Gastrocnemius medialis (tissue), 4 donors: ENCODE data around the gene PEAK1. TPM values are rescaled to one million over a fixed set of nuclear protein-coding genes. Genes with fewer than 3 reads are reported as not detected.

Source experiments
- ATAC-seq, 2 donors: fragments of 150-250 bp; one replicate each; pipeline ENCODE4 v1.9.1; 2016
- DNase-seq, 2 donors: peaks; one replicate each; pipeline ENCODE4 v3.0.0-alpha.2; 2019
- H3K27ac ChIP-seq, 4 donors: fragments of 200-600 bp; sonication (generic); 1 replicate in 1 of 4; 2 replicates in 3 of 4; pipeline ENCODE4 v1.5.1; 2016 to 2018; ENCODE audit warnings: mild to moderate bottlenecking in 2 of 4, moderate library complexity in 1 of 4
- H3K27me3 ChIP-seq, 3 donors: fragments of 200-600 bp; sonication (generic) in 2 of 3; 1 replicate in 1 of 3; 2 replicates in 2 of 3; pipeline versions ENCODE4 v1.5.1 to v1.6.0; 2016 to 2019; ENCODE audit warnings: mild to moderate bottlenecking in 1 of 3, moderate library complexity in 1 of 3
- H3K36me3 ChIP-seq, 2 donors: fragments of 200-600 bp; sonication (generic) in 1 of 2; one replicate each; pipeline ENCODE4 v1.5.1; 2017 to 2018
- H3K4me1 ChIP-seq, 2 donors: fragments of 200-600 bp; sonication (generic) in 1 of 2; one replicate each; pipeline ENCODE4 v1.5.1; 2016 to 2017; ENCODE audit warnings: mild to moderate bottlenecking in 2 of 2
- H3K4me3 ChIP-seq, 4 donors: fragments of 200-600 bp; sonication (generic) in 3 of 4; 1 replicate in 1 of 4; 2 replicates in 3 of 4; pipeline ENCODE4 v1.5.1; 2016 to 2019; ENCODE audit warnings: mild to moderate bottlenecking in 2 of 4
- H3K9me3 ChIP-seq, 3 donors: fragments of 200-600 bp; sonication (generic) in 2 of 3; 1 replicate in 1 of 3; 2 replicates in 2 of 3; pipeline ENCODE4 v1.5.1; 2016 to 2019
- CTCF ChIP-seq, 5 experiments: fragments of 450-650 bp in 3 of 5; fragments of 200-600 bp in 2 of 5; sonication (generic) in 2 of 5; IDR thresholded peaks in 4 of 5; conservative IDR thresholded peaks in 1 of 5; 1 replicate in 4 of 5; 2 replicates in 1 of 5; pipeline ENCODE4 v1.5.1; 2016 to 2019; ENCODE audit warnings: antibody characterized with exemption in 5 of 5, mild to moderate bottlenecking in 3 of 5, moderate library complexity in 3 of 5
- POLR2A ChIP-seq, 2 donors: fragments of 450-650 bp; IDR thresholded peaks; one replicate each; pipeline ENCODE4 v1.6.1; 2017; ENCODE audit warnings: antibody characterized with exemption in 2 of 2, mild to moderate bottlenecking in 2 of 2, moderate library complexity in 2 of 2
- in situ Hi-C, 4 donors: fragments of 200-750 bp; cut with MboI; loops; one replicate each; pipeline versions ENCODE4 v1.15.0 to v1.8.0; 2017; ENCODE audit warnings: low sequenced_read_pairs in 4 of 4
- intact Hi-C: fragments of 100-400 bp; cut with DNase I; formaldehyde crosslinking; loops from one replicate; pipeline ENCODE4 v1.15.1; 2023; ENCODE audit warnings: low total_unique reads
- total RNA-seq, 4 donors: library from RNA; depleted of rRNA; stranded (reverse); fragments of >200 nt; gene quantifications; one replicate each; pipeline versions ENCODE4 v1.1.0 to v1.2.3, GENCODE V29; 2016

The PEAK1 gene
- total RNA-seq, 4 donors from 2014 or later = 17.8 to 21.9 (median 20.8) TPM

- no peak overlapping the region for H3K27ac ChIP-seq
- H3K4me1 ChIP-seq = peaks cover 10 to 20% of the 10 kb centered on the region in 2 donors
- no peaks in the 10 kb centered on the region for H3K27me3 ChIP-seq
- TF ChIP-seq POLR2A (IDR thresholded peaks at IDR 0.05) (no peak), CTCF (IDR thresholded peaks at IDR 0.05 in 4 of 5, conservative IDR thresholded peaks at IDR 0.05 in 1 of 5) (no peak)
- in situ Hi-C loops = no loop called here
- no peak overlapping the region for H3K4me3 ChIP-seq
- no peak for DNase-seq
- intact Hi-C loops = no loop called here
- H3K36me3 ChIP-seq = no peaks in the 10 kb centered on the region
- H3K9me3 ChIP-seq = no peaks in the 10 kb centered on the region
- ATAC-seq = no peak
These were observed 39.9 kb downstream of the PEAK1 start for GRCh38 chr15:77380033-77380432.

GRCh38 chr15:77376770-77377169 lies 43.1 kb downstream of the PEAK1 start:
- no peaks in the 10 kb centered on the region for H3K27me3 ChIP-seq
- H3K4me1 ChIP-seq = peaks cover 5 to 13% of the 10 kb centered on the region in 2 donors
- ATAC-seq (no peak), DNase-seq (no peak)
- no peak for TF ChIP-seq CTCF (IDR thresholded peaks at IDR 0.05 in 4 of 5, conservative IDR thresholded peaks at IDR 0.05 in 1 of 5)
- no peak for TF ChIP-seq POLR2A (IDR thresholded peaks at IDR 0.05)
- H3K9me3 ChIP-seq = no peaks in the 10 kb centered on the region
- no peak overlapping the region for H3K4me3 ChIP-seq
- H3K36me3 ChIP-seq = no peaks in the 10 kb centered on the region
- H3K27ac ChIP-seq = no peak overlapping the region
- in situ Hi-C loops = no loop called here
- intact Hi-C loops = no loop called here

- Histone ChIP-seq H3K9me3 (no peaks in the 10 kb centered on the region), H3K4me1 (peaks cover 7 to 13% of the 10 kb centered on the region in 2 donors), H3K36me3 (no peaks in the 10 kb centered on the region), H3K4me3 (no peak overlapping the region), H3K27ac (no peak overlapping the region), H3K27me3 (no peaks in the 10 kb centered on the region)
- TF ChIP-seq CTCF (IDR thresholded peaks at IDR 0.05 in 4 of 5, conservative IDR thresholded peaks at IDR 0.05 in 1 of 5) (no peak), POLR2A (IDR thresholded peaks at IDR 0.05) (no peak)
- intact Hi-C loops (no loop called here), in situ Hi-C loops (no loop called here)
- ATAC-seq = no peak
- DNase-seq = no peak
These were observed 44.8 kb downstream of the PEAK1 start for GRCh38 chr15:77375133-77375532.

- Histone ChIP-seq H3K27me3 (no peaks in the 10 kb centered on the region), H3K27ac (no peak overlapping the region), H3K36me3 (no peaks in the 10 kb centered on the region), H3K4me1 (peaks cover 7 to 13% of the 10 kb centered on the region in 2 donors), H3K4me3 (no peak overlapping the region), H3K9me3 (no peaks in the 10 kb centered on the region)
- intact Hi-C loops = no loop called here
- DNase-seq (no peak), ATAC-seq (no peak)
- TF ChIP-seq CTCF (IDR thresholded peaks at IDR 0.05 in 4 of 5, conservative IDR thresholded peaks at IDR 0.05 in 1 of 5) (no peak), POLR2A (IDR thresholded peaks at IDR 0.05) (no peak)
- in situ Hi-C loops = no loop called here
These were observed 46.5 kb downstream of the PEAK1 start for GRCh38 chr15:77373441-77373840.

- H3K9me3 ChIP-seq = no peaks in the 10 kb centered on the region
- in situ Hi-C loops (no loop called here), intact Hi-C loops (no loop called here)
- TF ChIP-seq POLR2A (IDR thresholded peaks at IDR 0.05) = no peak
- no peak for TF ChIP-seq CTCF (IDR thresholded peaks at IDR 0.05 in 4 of 5, conservative IDR thresholded peaks at IDR 0.05 in 1 of 5)
- H3K27me3 ChIP-seq = no peaks in the 10 kb centered on the region
- no peaks in the 10 kb centered on the region for H3K36me3 ChIP-seq
- no peak for DNase-seq
- H3K4me3 ChIP-seq = no peak overlapping the region
- ATAC-seq = no peak
- peaks cover 7 to 13% of the 10 kb centered on the region in 2 donors for H3K4me1 ChIP-seq
- no peak overlapping the region for H3K27ac ChIP-seq
These were observed 47.9 kb downstream of the PEAK1 start for GRCh38 chr15:77371850-77372563.
